Nephron progenitor cell (in vitro differentiated cells): ENCODE measurements around the gene USP15.

Experiments used
- DNase-seq: peaks from one replicate; pipeline ENCODE4 v3.0.0; 2021
- H3K27ac Mint-ChIP-seq: 2 replicates; pipeline ENCODE4 v1.8.0; 2021; ENCODE audit warnings: mild to moderate bottlenecking, moderate library complexity, mixed read lengths
- H3K27me3 Mint-ChIP-seq: 2 replicates; pipeline ENCODE4 v1.8.0; 2021; ENCODE audit warnings: mild to moderate bottlenecking, low read depth, mixed read lengths; ENCODE audit not compliant: poor library complexity
- H3K36me3 Mint-ChIP-seq: 2 replicates; pipeline ENCODE4 v1.8.0; 2021; ENCODE audit warnings: low read depth, mixed read lengths
- H3K4me1 Mint-ChIP-seq: 2 replicates; pipeline ENCODE4 v1.8.0; 2021; ENCODE audit warnings: mixed read lengths
- H3K4me3 Mint-ChIP-seq: 2 replicates; pipeline ENCODE4 v1.8.0; 2021; ENCODE audit warnings: mild to moderate bottlenecking, moderate library complexity, mixed read lengths
- H3K9me3 Mint-ChIP-seq: 2 replicates; pipeline ENCODE4 v1.8.0; 2021; ENCODE audit warnings: mild to moderate bottlenecking, moderate library complexity, mixed read lengths
- CTCF ChIP-seq: fragments of 200-600 bp; sonication (generic); IDR thresholded peaks from 2 replicates; pipeline ENCODE4 v1.5.0; 2021; ENCODE audit warnings: antibody characterized with exemption

The USP15 gene

GRCh38 chr12:62273724-62274380 is 13.6 kb downstream of the USP15 start:
- H3K9me3 Mint-ChIP-seq, result no peaks in the 10 kb centered on the region
- H3K4me1 Mint-ChIP-seq, result peaks cover 10% of the 10 kb centered on the region
- H3K27me3 Mint-ChIP-seq, result no peaks in the 10 kb centered on the region
- H3K4me3 Mint-ChIP-seq, result no peak overlapping the region
- TF ChIP-seq CTCF, result no peak
- H3K36me3 Mint-ChIP-seq, result peaks cover under 1% of the 10 kb centered on the region
- H3K27ac Mint-ChIP-seq, result no peak overlapping the region
- no peak for DNase-seq

DNA sequence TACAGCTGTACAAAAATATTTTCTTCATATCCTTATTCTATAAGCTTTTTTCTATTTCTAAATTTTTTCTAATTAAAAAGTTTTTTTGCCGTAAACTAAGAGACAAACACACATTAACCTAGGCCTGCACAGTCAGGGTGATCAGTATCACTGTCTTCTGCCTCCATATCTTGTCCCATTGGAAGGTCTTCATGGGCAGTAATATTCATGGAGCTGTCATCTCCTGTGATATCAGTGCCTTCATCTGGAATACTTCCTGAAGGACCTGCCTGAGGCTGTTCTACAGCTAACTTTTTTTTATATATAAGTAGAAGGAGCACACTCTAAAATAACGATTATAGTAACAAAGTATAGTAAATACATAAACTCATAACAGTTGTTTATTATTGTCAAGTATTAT is 17.8 kb downstream of the USP15 start:
- peaks cover 10% of the 10 kb centered on the region for H3K4me1 Mint-ChIP-seq
- no peak overlapping the region for H3K4me3 Mint-ChIP-seq
- no peaks in the 10 kb centered on the region for H3K27me3 Mint-ChIP-seq
- DNase-seq, result no peak
- no peak for TF ChIP-seq CTCF
- no peak overlapping the region for H3K27ac Mint-ChIP-seq
- peaks cover 5% of the 10 kb centered on the region for H3K36me3 Mint-ChIP-seq
- H3K9me3 Mint-ChIP-seq, result no peaks in the 10 kb centered on the region

DNA sequence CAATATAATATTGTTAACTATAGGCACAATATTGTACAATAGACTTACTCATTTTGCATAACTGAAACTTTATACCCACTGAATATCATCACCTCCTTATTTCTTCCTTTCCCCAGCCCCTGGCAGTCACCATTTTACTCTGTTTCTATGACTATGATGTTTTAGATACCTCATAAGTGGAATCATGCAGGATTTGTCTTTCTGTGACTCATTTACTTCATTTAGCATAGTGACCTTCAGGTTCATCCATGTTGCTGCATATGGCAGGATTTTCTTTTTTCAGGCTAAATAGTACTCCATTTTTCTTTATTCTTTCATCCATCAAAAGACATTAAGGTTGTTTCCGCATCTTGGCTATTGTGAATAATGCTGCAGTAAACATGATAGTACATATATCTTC is 18.9 kb downstream of the USP15 start:
- Mint-ChIP-seq H3K4me1 (peaks cover 10% of the 10 kb centered on the region), H3K27ac (no peak overlapping the region), H3K4me3 (no peak overlapping the region), H3K36me3 (peaks cover 5% of the 10 kb centered on the region), H3K9me3 (no peaks in the 10 kb centered on the region), H3K27me3 (no peaks in the 10 kb centered on the region)
- no peak for DNase-seq
- no peak for TF ChIP-seq CTCF

GRCh38 chr12:62279961-62280360 is 19.8 kb downstream of the USP15 start:
- Mint-ChIP-seq H3K36me3 (peaks cover 5% of the 10 kb centered on the region), H3K9me3 (no peaks in the 10 kb centered on the region), H3K27ac (no peak overlapping the region), H3K27me3 (no peaks in the 10 kb centered on the region), H3K4me1 (peaks cover 7% of the 10 kb centered on the region), H3K4me3 (no peak overlapping the region)
- TF ChIP-seq CTCF, result no peak
- DNase-seq, result no peak

DNA sequence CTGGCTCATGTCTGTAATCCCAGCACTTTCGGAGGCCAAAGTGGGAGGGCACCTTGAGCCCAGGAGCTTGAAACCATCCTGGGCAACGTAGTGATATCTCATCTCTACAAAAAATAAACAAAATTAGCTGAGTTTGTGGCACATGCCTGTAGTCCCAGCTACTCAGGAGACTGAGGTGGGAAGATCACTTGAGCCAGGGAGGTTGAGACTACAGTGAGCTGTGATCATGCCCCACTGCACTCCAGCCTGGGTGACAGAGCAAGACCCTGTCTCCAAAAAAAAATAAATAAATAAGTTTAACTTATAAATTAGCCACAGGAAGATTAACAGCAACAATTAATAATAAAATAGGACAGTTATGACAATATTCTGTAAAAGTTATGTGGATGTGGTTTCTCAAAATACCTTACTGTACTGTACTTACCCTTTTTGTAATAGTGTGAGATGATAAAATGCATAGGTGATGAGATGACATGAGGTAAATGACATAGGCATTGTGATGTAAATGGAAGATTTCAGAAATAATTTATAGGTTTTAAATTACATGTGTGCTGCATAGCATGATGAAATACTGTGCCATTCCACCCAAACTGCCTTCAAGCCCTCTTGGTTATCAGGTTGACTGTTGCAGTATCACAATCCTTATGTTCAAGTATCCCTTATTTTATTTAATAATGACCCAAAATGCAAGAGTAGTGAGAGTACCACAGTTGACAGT is 22.0 kb downstream of the USP15 start:
- Mint-ChIP-seq H3K9me3 (peaks cover 20% of the 10 kb centered on the region), H3K4me3 (no peak overlapping the region), H3K27ac (peak overlapping the region; percentile 42), H3K27me3 (no peaks in the 10 kb centered on the region), H3K36me3 (peaks cover 27% of the 10 kb centered on the region), H3K4me1 (no peaks in the 10 kb centered on the region)
- no peak for TF ChIP-seq CTCF
- DNase-seq, result no peak

- no peak overlapping the region for H3K27ac Mint-ChIP-seq
- H3K4me3 Mint-ChIP-seq, result no peak overlapping the region
- TF ChIP-seq CTCF, result no peak
- no peaks in the 10 kb centered on the region for H3K4me1 Mint-ChIP-seq
- H3K27me3 Mint-ChIP-seq, result peaks cover 7% of the 10 kb centered on the region
- peaks cover 44% of the 10 kb centered on the region for H3K9me3 Mint-ChIP-seq
- DNase-seq, result no peak
- peaks cover 47% of the 10 kb centered on the region for H3K36me3 Mint-ChIP-seq
These were observed 24.5 kb downstream of the USP15 start for GRCh38 chr12:62284749-62285148.
